Measurements from ENCODE around the gene TNFRSF13B.
"Not testable (repeated sequence)": the region's sequence is repeated elsewhere in the genome, so short reads cannot be mapped to it uniquely, and the experiment has no call there.

The TNFRSF13B gene

GRCh38 chr17:16927641-16928321 is 44.1 kb downstream of the TNFRSF13B start:
- in situ Hi-C loops (cut with HindIII; ENCODE audit: low sequenced_read_pairs) = no loop called here

- in situ Hi-C loops (cut with HindIII; ENCODE audit: low sequenced_read_pairs) = no loop called here
Observed at GRCh38 chr17:16926571-16927451, 45.1 kb downstream of the TNFRSF13B start.

- in situ Hi-C loops (cut with HindIII; ENCODE audit: low sequenced_read_pairs) = no loop called here
Observed at GRCh38 chr17:16926061-16926511, 45.8 kb downstream of the TNFRSF13B start.

- in situ Hi-C loops (cut with HindIII; ENCODE audit: low sequenced_read_pairs) = no loop called here
Observed at GRCh38 chr17:16925461-16926060, 46.4 kb downstream of the TNFRSF13B start.

- in situ Hi-C loops (cut with HindIII; ENCODE audit: low sequenced_read_pairs) = no loop called here
Observed at GRCh38 chr17:16924696-16925440, 47.0 kb downstream of the TNFRSF13B start.

GRCh38 chr17:16923904-16924695 is 47.8 kb downstream of the TNFRSF13B start:
- in situ Hi-C loops (cut with HindIII; ENCODE audit: low sequenced_read_pairs) = no loop called here

- in situ Hi-C loops (cut with HindIII; ENCODE audit: low sequenced_read_pairs) = no loop called here
Observed at GRCh38 chr17:16923097-16923903, 48.6 kb downstream of the TNFRSF13B start.

GRCh38 chr17:16922386-16923096 is 49.4 kb downstream of the TNFRSF13B start:
- in situ Hi-C loops (cut with HindIII; ENCODE audit: low sequenced_read_pairs) = no loop called here

GRCh38 chr17:16921451-16921850 is 50.5 kb downstream of the TNFRSF13B start:
- in situ Hi-C loops (cut with HindIII; ENCODE audit: low sequenced_read_pairs) = not testable (repeated sequence)

GRCh38 chr17:16920628-16921020 is 51.3 kb downstream of the TNFRSF13B start:
- in situ Hi-C loops (cut with HindIII; ENCODE audit: low sequenced_read_pairs) = no loop called here

GRCh38 chr17:16919663-16920627 is 52.0 kb downstream of the TNFRSF13B start:
- in situ Hi-C loops (cut with HindIII; ENCODE audit: low sequenced_read_pairs) = no loop called here

GRCh38 chr17:16918443-16918842 is 53.5 kb downstream of the TNFRSF13B start:
- in situ Hi-C loops (cut with HindIII; ENCODE audit: low sequenced_read_pairs) = no loop called here

GRCh38 chr17:16917671-16918394 is 54.1 kb downstream of the TNFRSF13B start:
- in situ Hi-C loops (cut with HindIII; ENCODE audit: low sequenced_read_pairs) = no loop called here

- in situ Hi-C loops (cut with HindIII; ENCODE audit: low sequenced_read_pairs) = no loop called here
Observed at GRCh38 chr17:16916557-16916920, 55.4 kb downstream of the TNFRSF13B start.

- in situ Hi-C loops (cut with HindIII; ENCODE audit: low sequenced_read_pairs) = no loop called here
Observed at GRCh38 chr17:16915752-16916556, 56.0 kb downstream of the TNFRSF13B start.

GRCh38 chr17:16913463-16913862 is 58.5 kb downstream of the TNFRSF13B start:
- in situ Hi-C loops (cut with HindIII; ENCODE audit: low sequenced_read_pairs) = no loop called here
